Measurements from ENCODE around the gene IL23R.
"Not testable (repeated sequence)": the region's sequence is repeated elsewhere in the genome, so short reads cannot be mapped to it uniquely, and the experiment has no call there.

Gene IL23R

GRCh38 chr1:67166196-67166595 is at the start of gene IL23R:
Gene IL23R (plus strand): TSS chr1:67166454. CDS start chr1:67168121, 1,667 bp downstream.
- intact Hi-C loops (cut with DNase I) = no loop called here
- DNase-seq = no peak

- no peak for DNase-seq
- intact Hi-C loops (cut with DNase I) = no loop called here
Measured at GRCh38 chr1:67118191-67118590, 48.1 kb upstream of the IL23R start.

- intact Hi-C loops (cut with DNase I) = no loop called here
- DNase-seq = no peak
Measured at GRCh38 chr1:67118646-67119045, 47.6 kb upstream of the IL23R start.

GRCh38 chr1:67120855-67121619 is 45.2 kb upstream of the IL23R start:
- no peak for DNase-seq
- intact Hi-C loops (cut with DNase I) = no loop called here

GRCh38 chr1:67124455-67124854 is 41.8 kb upstream of the IL23R start:
- intact Hi-C loops (cut with DNase I) = no loop called here
- DNase-seq = no peak

- DNase-seq = no peak
- intact Hi-C loops (cut with DNase I) = no loop called here
Measured at GRCh38 chr1:67126111-67126746, 40.0 kb upstream of the IL23R start.

- no peak for DNase-seq
Measured at GRCh38 chr1:67126974-67127373, 39.3 kb upstream of the IL23R start.

GRCh38 chr1:67130673-67131072 is 35.6 kb upstream of the IL23R start:
- intact Hi-C loops (cut with DNase I) = no loop called here
- DNase-seq = no peak

More at GRCh38 chr1:67126974-67127373, 39.3 kb upstream of the IL23R start:
- intact Hi-C loops (cut with DNase I) = no loop called here

- DNase-seq = no peak
- intact Hi-C loops (cut with DNase I) = no loop called here
Measured at GRCh38 chr1:67133177-67133576, 33.1 kb upstream of the IL23R start.

GRCh38 chr1:67134695-67135094 is 31.6 kb upstream of the IL23R start, which contains the start of gene C1orf141:
Gene C1orf141 (minus strand): TSS chr1:67134970. CDS start chr1:67127240, 7,730 bp downstream.
- intact Hi-C loops (cut with DNase I) = no loop called here
- DNase-seq = peak in 29 of 42 donors; percentile 5 to 49 (median 23)

- no peak for DNase-seq
- intact Hi-C loops (cut with DNase I) = no loop called here
Measured at GRCh38 chr1:67135354-67135753, 30.9 kb upstream of the IL23R start.

GRCh38 chr1:67137307-67137753 is 28.9 kb upstream of the IL23R start:
- no peak for DNase-seq
- intact Hi-C loops (cut with DNase I) = no loop called here

GRCh38 chr1:67138813-67139499 is 27.3 kb upstream of the IL23R start:
- intact Hi-C loops (cut with DNase I) = no loop called here
- DNase-seq = no peak

GRCh38 chr1:67140460-67140859 is 25.8 kb upstream of the IL23R start:
- intact Hi-C loops (cut with DNase I) = no loop called here
- no peak for DNase-seq

GRCh38 chr1:67141832-67142231 is 24.4 kb upstream of the IL23R start:
- intact Hi-C loops (cut with DNase I); DNase-seq: not testable (repeated sequence)

GRCh38 chr1:67142931-67143330 is 23.3 kb upstream of the IL23R start:
- intact Hi-C loops (cut with DNase I) = no loop called here
- no peak for DNase-seq

- no peak for DNase-seq
- intact Hi-C loops (cut with DNase I) = no loop called here
Measured at GRCh38 chr1:67143966-67144365, 22.3 kb upstream of the IL23R start.

GRCh38 chr1:67144696-67145095 is 21.6 kb upstream of the IL23R start:
- intact Hi-C loops (cut with DNase I) = loop anchor here (5.0 kb wide), 2 partner anchors 147 to 377 kb away; no protein-coding TSS in a partner anchor
- no peak for DNase-seq

GRCh38 chr1:67146101-67146500 is 20.2 kb upstream of the IL23R start:
- no peak for DNase-seq
- intact Hi-C loops (cut with DNase I) = loop anchor here (5.0 kb wide), 2 partner anchors 149 to 379 kb away; no protein-coding TSS in a partner anchor

GRCh38 chr1:67146539-67146938 is 19.7 kb upstream of the IL23R start:
- no peak for DNase-seq
- intact Hi-C loops (cut with DNase I) = loop anchor here (5.0 kb wide), 2 partner anchors 149 to 379 kb away; no protein-coding TSS in a partner anchor

Data from head of caudate nucleus (tissue), 42 donors.